ENCODE data around the gene NPAS1. TPM values are rescaled to one million over a fixed set of nuclear protein-coding genes. Genes with fewer than 3 reads are reported as not detected.

NPAS1 gene
- total and polyA plus RNA-seq, 2 experiments from 2014 or later, result 0.23 to 4.5 TPM

GRCh38 chr19:46980761-46981160 is 38.9 kb upstream of the NPAS1 start:
- Histone ChIP-seq H3K4me3 (no peak overlapping the region), H3K9me2 (replicated peaks; ENCODE audit: insufficient read depth) (no peaks in the 10 kb centered on the region), H3K4me1 (ENCODE audit: insufficient read depth) (peaks cover 36% of the 10 kb centered on the region), H3K4me2 (no peak overlapping the region), H4K20me1 (ENCODE audit: insufficient read depth, poor library complexity, severe bottlenecking) (peaks cover 47% of the 10 kb centered on the region), H2AFZ (no peak overlapping the region), H3K9me3 (ENCODE audit: low read depth) (no peaks in the 10 kb centered on the region), H3K79me2 (peaks cover 56% of the 10 kb centered on the region), H3K36me3 (replicated peaks; ENCODE audit: insufficient read depth, low read depth) (no peaks in the 10 kb centered on the region), H3K27ac (no peak overlapping the region), H3K27me3 (no peaks in the 10 kb centered on the region)
- TF ChIP-seq CTCF (IDR thresholded peaks at IDR 0.05; ENCODE audit: poor library complexity) (no peak), EZH2 (IDR thresholded peaks at IDR 0.05; ENCODE audit: borderline replicate concordance) (no peak), EZH2phosphoT487 (IDR thresholded peaks at IDR 0.05; ENCODE audit: low read depth, severe bottlenecking, unreplicated experiment) (no peak)
- WGBS (ENCODE audit: low lambda C conversion rate, missing lambda C conversion rate), result 97% methylated on average over 3 of the region's 3 CpGs
- no peak for DNase-seq (ENCODE audit: low spot score)

GRCh38 chr19:46981286-46981945 is 38.2 kb upstream of the NPAS1 start:
- no peak for DNase-seq (ENCODE audit: low spot score)
- Histone ChIP-seq H2AFZ (no peak overlapping the region), H4K20me1 (ENCODE audit: insufficient read depth, poor library complexity, severe bottlenecking) (peaks cover 40% of the 10 kb centered on the region), H3K9me2 (replicated peaks; ENCODE audit: insufficient read depth) (no peaks in the 10 kb centered on the region), H3K27me3 (no peaks in the 10 kb centered on the region), H3K4me1 (ENCODE audit: insufficient read depth) (peaks cover 30% of the 10 kb centered on the region), H3K4me2 (no peak overlapping the region), H3K4me3 (no peak overlapping the region), H3K79me2 (peaks cover 61% of the 10 kb centered on the region), H3K27ac (no peak overlapping the region), H3K36me3 (replicated peaks; ENCODE audit: insufficient read depth, low read depth) (no peaks in the 10 kb centered on the region), H3K9me3 (ENCODE audit: low read depth) (no peaks in the 10 kb centered on the region)
- 92% methylated on average over 8 of the region's 8 CpGs for WGBS (ENCODE audit: low lambda C conversion rate, missing lambda C conversion rate)
- TF ChIP-seq CTCF (IDR thresholded peaks at IDR 0.05; ENCODE audit: poor library complexity), result no peak
- no peak for TF ChIP-seq EZH2phosphoT487 (IDR thresholded peaks at IDR 0.05; ENCODE audit: low read depth, severe bottlenecking, unreplicated experiment)
- TF ChIP-seq EZH2 (IDR thresholded peaks at IDR 0.05; ENCODE audit: borderline replicate concordance), result no peak

GRCh38 chr19:46983097-46983496 is 36.5 kb upstream of the NPAS1 start:
- Histone ChIP-seq H3K27ac (no peak overlapping the region), H3K79me2 (peaks cover 65% of the 10 kb centered on the region), H3K4me2 (no peak overlapping the region), H3K4me3 (no peak overlapping the region), H3K27me3 (no peaks in the 10 kb centered on the region), H3K9me2 (replicated peaks; ENCODE audit: insufficient read depth) (no peaks in the 10 kb centered on the region), H3K36me3 (replicated peaks; ENCODE audit: insufficient read depth, low read depth) (no peaks in the 10 kb centered on the region), H4K20me1 (ENCODE audit: insufficient read depth, poor library complexity, severe bottlenecking) (peaks cover 27% of the 10 kb centered on the region), H3K4me1 (ENCODE audit: insufficient read depth) (peaks cover 13% of the 10 kb centered on the region), H3K9me3 (ENCODE audit: low read depth) (no peaks in the 10 kb centered on the region), H2AFZ (no peak overlapping the region)
- WGBS (ENCODE audit: low lambda C conversion rate, missing lambda C conversion rate), result 96% methylated on average over 6 of the region's 6 CpGs
- TF ChIP-seq CTCF (IDR thresholded peaks at IDR 0.05; ENCODE audit: poor library complexity), result no peak
- DNase-seq (ENCODE audit: low spot score), result no peak
